CD8-positive, alpha-beta memory T cell (primary cell): ENCODE results near the gene GRID2. TPM values are rescaled to one million over a fixed set of nuclear protein-coding genes. Genes with fewer than 3 reads are reported as not detected.

Experiments
- CTCF ChIA-PET: fragments of 350-600 bp; sonication (Branson Sonifier 250); formaldehyde crosslinking; loops from one replicate; lab custom pipeline; 2021; ENCODE audit warnings: antibody characterized with exemption; lab: Charles Lee
- POLR2A ChIA-PET: fragments of 350-600 bp; sonication (Branson Sonifier 250); formaldehyde crosslinking; loops from one replicate; lab custom pipeline; 2021; ENCODE audit warnings: antibody characterized with exemption; lab: Charles Lee
- DNase-seq, 5 donors: peaks; one replicate each; pipeline versions ENCODE4 v3.0.0 to v3.0.0-alpha.2; 2020 to 2022; ENCODE audit warnings: mixed read lengths in 1 of 5
- H3K27ac ChIP-seq: one replicate; pipeline ENCODE4 v1.7.0; 2013; ENCODE audit warnings: low read depth, mild to moderate bottlenecking, low read length, moderate library complexity
- H3K27me3 ChIP-seq: 2 replicates; pipeline ENCODE4 v1.7.0; 2013; ENCODE audit warnings: low read length, mild to moderate bottlenecking; ENCODE audit not compliant: insufficient read depth, poor library complexity, severe bottlenecking
- H3K36me3 ChIP-seq: 2 replicates; pipeline ENCODE4 v1.7.0; 2013; ENCODE audit warnings: mild to moderate bottlenecking, low read length, moderate library complexity; ENCODE audit not compliant: insufficient read depth
- H3K4me1 ChIP-seq: 2 replicates; pipeline ENCODE4 v1.7.0; 2013; ENCODE audit warnings: mild to moderate bottlenecking, low read length, moderate library complexity; ENCODE audit not compliant: insufficient read depth
- H3K4me3 ChIP-seq: 2 replicates; pipeline ENCODE4 v1.7.0; 2013; ENCODE audit warnings: mild to moderate bottlenecking, low read length
- H3K9me3 ChIP-seq: 2 replicates; pipeline ENCODE4 v1.7.0; 2013; ENCODE audit warnings: mild to moderate bottlenecking, low read length
- H3K27ac Mint-ChIP-seq, 8 donors: one replicate each; pipeline ENCODE4 v1.8.0; 2020 to 2021; ENCODE audit warnings: mixed read lengths in 8 of 8, mild to moderate bottlenecking in 6 of 8, inconsistent platforms in 3 of 8, moderate library complexity in 3 of 8
- H3K27me3 Mint-ChIP-seq, 2 donors: one replicate each; pipeline ENCODE4 v1.8.0; 2020 to 2021; ENCODE audit warnings: mixed read lengths in 2 of 2, mild to moderate bottlenecking in 1 of 2, moderate library complexity in 1 of 2
- H3K36me3 Mint-ChIP-seq, 3 donors: one replicate each; pipeline ENCODE4 v1.8.0; 2020 to 2021; ENCODE audit warnings: mixed read lengths in 3 of 3, inconsistent platforms in 1 of 3, mild to moderate bottlenecking in 1 of 3
- H3K4me1 Mint-ChIP-seq, 3 donors: one replicate each; pipeline ENCODE4 v1.8.0; 2020 to 2021; ENCODE audit warnings: mixed read lengths in 3 of 3, inconsistent platforms in 1 of 3, mild to moderate bottlenecking in 1 of 3
- H3K4me3 Mint-ChIP-seq, 7 donors: one replicate each; pipeline ENCODE4 v1.8.0; 2020 to 2021; ENCODE audit warnings: mixed read lengths in 7 of 7, mild to moderate bottlenecking in 6 of 7, moderate library complexity in 4 of 7, inconsistent platforms in 2 of 7
- H3K9me3 Mint-ChIP-seq, 5 donors: one replicate each; pipeline ENCODE4 v1.8.0; 2020 to 2022; ENCODE audit warnings: mixed read lengths in 5 of 5, mild to moderate bottlenecking in 3 of 5, moderate library complexity in 2 of 5, inconsistent platforms in 1 of 5
- polyA plus RNA-seq: library from polyadenylated mRNA; unstranded; fragments of 300-500 nt; fragmentation: Illumina TruSeq; gene quantifications from one replicate; pipeline ENCODE4 v1.2.3, GENCODE V29; 2021
- total RNA-seq, 2 experiments: library from RNA; stranded (reverse); gene quantifications; one replicate each; pipeline ENCODE4 v1.2.3, GENCODE V29; 2021

The GRID2 gene
- total and polyA plus RNA-seq, 3 experiments from 2014 or later: not detected

- Mint-ChIP-seq H3K36me3 (no peaks in the 10 kb centered on the region), H3K27ac (no peak overlapping the region), H3K4me3 (no peak overlapping the region), H3K9me3 (peaks cover 0 to 24% (median 3%) of the 10 kb centered on the region in 5 donors), H3K4me1 (no peaks in the 10 kb centered on the region), H3K27me3 (no peaks in the 10 kb centered on the region)
- POLR2A ChIA-PET: no interaction called here
- no peak for DNase-seq
- Histone ChIP-seq H3K36me3 (no peaks in the 10 kb centered on the region), H3K4me3 (no peak overlapping the region), H3K9me3 (no peaks in the 10 kb centered on the region), H3K27me3 (no peaks in the 10 kb centered on the region), H3K27ac (no peak overlapping the region), H3K4me1 (no peaks in the 10 kb centered on the region)
- CTCF ChIA-PET: no interaction called here
Observed at GRCh38 chr4:93174598-93174997, 870.8 kb downstream of the GRID2 start.

DNA sequence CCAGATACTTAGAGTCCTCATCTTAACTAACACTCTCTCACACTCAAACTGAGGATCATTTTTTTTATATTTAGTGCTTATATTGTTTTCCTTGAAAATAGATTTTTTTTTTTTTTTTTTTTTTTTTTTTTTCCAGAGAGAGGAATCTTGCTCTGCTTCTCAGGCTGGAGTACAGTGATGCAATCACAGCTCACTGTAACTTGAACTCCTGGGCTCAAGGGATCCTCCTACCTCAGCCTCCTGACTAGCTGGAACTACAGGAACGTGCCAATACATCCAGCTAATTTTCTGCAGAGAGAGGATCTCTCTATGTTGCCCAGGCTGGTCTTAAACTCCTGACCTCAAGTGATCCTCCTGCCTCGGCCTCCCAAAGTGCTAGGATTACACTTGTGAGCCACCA is 874.5 kb downstream of the GRID2 start:
- Mint-ChIP-seq H3K27ac (no peak overlapping the region), H3K9me3 (peaks cover 0 to 20% (median 3%) of the 10 kb centered on the region in 5 donors), H3K4me3 (no peak overlapping the region), H3K4me1 (no peaks in the 10 kb centered on the region), H3K27me3 (no peaks in the 10 kb centered on the region), H3K36me3 (no peaks in the 10 kb centered on the region)
- no peaks in the 10 kb centered on the region for H3K4me1 ChIP-seq
- ChIA-PET POLR2A (no interaction called here), CTCF (no interaction called here)
- no peaks in the 10 kb centered on the region for H3K9me3 ChIP-seq
- no peak for DNase-seq
- H3K27ac ChIP-seq: no peak overlapping the region
- H3K27me3 ChIP-seq: no peaks in the 10 kb centered on the region
- H3K36me3 ChIP-seq: no peaks in the 10 kb centered on the region
- H3K4me3 ChIP-seq: no peak overlapping the region

GRCh38 chr4:93179044-93179443 is 875.3 kb downstream of the GRID2 start:
- Histone ChIP-seq H3K4me1 (no peaks in the 10 kb centered on the region), H3K4me3 (no peak overlapping the region), H3K9me3 (no peaks in the 10 kb centered on the region), H3K27me3 (no peaks in the 10 kb centered on the region), H3K36me3 (no peaks in the 10 kb centered on the region), H3K27ac (no peak overlapping the region)
- no peak for DNase-seq
- Mint-ChIP-seq H3K4me3 (no peak overlapping the region), H3K36me3 (no peaks in the 10 kb centered on the region), H3K9me3 (peaks cover 2 to 16% (median 4%) of the 10 kb centered on the region in 5 donors), H3K27ac (no peak overlapping the region), H3K4me1 (no peaks in the 10 kb centered on the region), H3K27me3 (no peaks in the 10 kb centered on the region)
- CTCF ChIA-PET: no interaction called here
- POLR2A ChIA-PET: no interaction called here

- no peaks in the 10 kb centered on the region for H3K4me1 ChIP-seq
- POLR2A ChIA-PET: no interaction called here
Observed at GRCh38 chr4:93182722-93183121, 879.0 kb downstream of the GRID2 start.

DNA sequence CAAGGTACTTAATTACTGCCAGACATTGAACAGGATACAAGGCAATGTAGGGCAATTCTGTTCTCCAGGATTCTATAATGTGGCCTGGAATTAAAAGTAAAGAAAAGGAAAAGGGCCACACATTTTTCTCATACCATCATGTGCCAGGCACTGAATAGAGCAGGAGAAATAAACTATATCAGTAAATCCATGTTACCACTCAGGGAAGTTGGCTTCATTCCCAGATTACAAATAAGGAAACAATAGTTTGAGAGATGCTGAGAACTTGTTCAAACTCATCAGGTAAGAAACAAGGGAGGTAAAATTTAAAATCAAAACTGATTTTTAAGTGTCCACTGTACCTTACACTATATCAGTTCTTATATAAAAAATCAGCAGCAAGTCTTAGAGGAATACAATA is 879.8 kb downstream of the GRID2 start:
- Mint-ChIP-seq H3K27me3 (no peaks in the 10 kb centered on the region), H3K9me3 (peaks cover 2 to 12% (median 7%) of the 10 kb centered on the region in 5 donors), H3K4me1 (no peaks in the 10 kb centered on the region), H3K4me3 (no peak overlapping the region), H3K36me3 (no peaks in the 10 kb centered on the region), H3K27ac (no peak overlapping the region)
- POLR2A ChIA-PET: no interaction called here
- Histone ChIP-seq H3K36me3 (no peaks in the 10 kb centered on the region), H3K27ac (no peak overlapping the region), H3K4me3 (no peak overlapping the region), H3K4me1 (no peaks in the 10 kb centered on the region), H3K27me3 (no peaks in the 10 kb centered on the region), H3K9me3 (no peaks in the 10 kb centered on the region)
- DNase-seq: no peak
- CTCF ChIA-PET: no interaction called here

More at GRCh38 chr4:93182722-93183121, 879.0 kb downstream of the GRID2 start:
- Histone ChIP-seq H3K36me3 (no peaks in the 10 kb centered on the region), H3K27me3 (no peaks in the 10 kb centered on the region), H3K4me3 (no peak overlapping the region), H3K9me3 (no peaks in the 10 kb centered on the region), H3K27ac (no peak overlapping the region)
- CTCF ChIA-PET: no interaction called here
- peaks cover 3 to 14% (median 7%) of the 10 kb centered on the region in 5 donors for H3K9me3 Mint-ChIP-seq
- DNase-seq: no peak
- H3K36me3 Mint-ChIP-seq: no peaks in the 10 kb centered on the region
- no peaks in the 10 kb centered on the region for H3K27me3 Mint-ChIP-seq
- no peak overlapping the region for H3K27ac Mint-ChIP-seq
- no peak overlapping the region for H3K4me3 Mint-ChIP-seq
- no peaks in the 10 kb centered on the region for H3K4me1 Mint-ChIP-seq

DNA sequence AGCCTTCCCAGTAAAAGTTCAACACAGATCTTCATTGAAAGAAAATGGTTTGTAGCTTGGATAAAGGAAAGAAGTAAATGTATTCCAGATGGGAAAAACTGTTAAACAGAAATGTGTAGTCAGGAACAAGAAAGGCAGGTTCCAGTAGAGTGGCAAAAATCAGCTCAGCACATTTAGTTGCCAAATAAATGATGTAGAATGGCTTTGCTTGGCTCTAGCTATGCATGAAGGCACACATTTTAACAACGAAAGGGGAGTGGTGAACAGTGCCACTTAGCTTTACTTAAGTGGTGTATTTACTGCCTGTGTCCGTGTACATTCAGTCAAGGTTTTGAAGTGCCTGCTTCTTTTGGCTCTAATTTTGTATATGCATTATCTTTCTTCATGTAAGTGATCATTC is 880.3 kb downstream of the GRID2 start:
- Mint-ChIP-seq H3K27me3 (no peaks in the 10 kb centered on the region), H3K4me3 (no peak overlapping the region), H3K9me3 (peaks cover 2 to 17% (median 7%) of the 10 kb centered on the region in 5 donors), H3K36me3 (no peaks in the 10 kb centered on the region), H3K27ac (no peak overlapping the region), H3K4me1 (no peaks in the 10 kb centered on the region)
- Histone ChIP-seq H3K36me3 (no peaks in the 10 kb centered on the region), H3K9me3 (no peaks in the 10 kb centered on the region), H3K27ac (no peak overlapping the region), H3K4me3 (no peak overlapping the region), H3K4me1 (no peaks in the 10 kb centered on the region), H3K27me3 (no peaks in the 10 kb centered on the region)
- ChIA-PET POLR2A (no interaction called here), CTCF (no interaction called here)
- no peak for DNase-seq

GRCh38 chr4:93186846-93187245 is 883.1 kb downstream of the GRID2 start:
- ChIA-PET POLR2A (no interaction called here), CTCF (no interaction called here)
- no peaks in the 10 kb centered on the region for H3K27me3 Mint-ChIP-seq
- no peaks in the 10 kb centered on the region for H3K27me3 ChIP-seq
- H3K9me3 ChIP-seq: no peaks in the 10 kb centered on the region
- no peaks in the 10 kb centered on the region for H3K4me1 ChIP-seq
- H3K27ac Mint-ChIP-seq: no peak overlapping the region
- H3K4me3 Mint-ChIP-seq: no peak overlapping the region
- no peaks in the 10 kb centered on the region for H3K4me1 Mint-ChIP-seq
- DNase-seq: no peak
- peaks cover 2 to 14% (median 7%) of the 10 kb centered on the region in 5 donors for H3K9me3 Mint-ChIP-seq
- no peaks in the 10 kb centered on the region for H3K36me3 ChIP-seq
- H3K36me3 Mint-ChIP-seq: no peaks in the 10 kb centered on the region
- no peak overlapping the region for H3K27ac ChIP-seq
- no peak overlapping the region for H3K4me3 ChIP-seq

DNA sequence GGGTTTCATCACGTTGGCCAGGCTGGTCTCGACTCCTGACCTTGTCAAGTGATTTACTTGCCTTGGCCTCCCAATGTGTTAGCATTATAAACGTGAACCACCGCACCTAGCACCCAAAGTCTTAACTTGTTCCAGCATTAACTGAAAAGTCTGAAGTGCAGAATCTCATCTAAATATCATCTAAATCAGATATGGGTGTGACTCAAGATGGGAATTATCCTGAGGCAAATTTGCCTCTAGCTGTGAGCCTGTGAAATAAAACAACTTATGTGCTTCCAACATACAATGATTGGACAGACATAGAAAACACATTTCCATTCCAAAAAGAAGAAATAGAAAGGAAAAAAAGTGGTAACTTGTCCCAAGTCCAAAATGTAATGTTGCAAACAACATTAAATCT is 883.7 kb downstream of the GRID2 start:
- H3K27ac Mint-ChIP-seq: no peak overlapping the region
- H3K9me3 ChIP-seq: no peaks in the 10 kb centered on the region
- H3K27me3 Mint-ChIP-seq: no peaks in the 10 kb centered on the region

GRCh38 chr4:93187892-93188291 is 884.1 kb downstream of the GRID2 start:
- Histone ChIP-seq H3K27ac (no peak overlapping the region), H3K36me3 (no peaks in the 10 kb centered on the region)
- no peak for DNase-seq

More for the DNA sequence above, 883.7 kb downstream of the GRID2 start:
- no peak overlapping the region for H3K4me3 Mint-ChIP-seq
- no peaks in the 10 kb centered on the region for H3K36me3 ChIP-seq
- CTCF ChIA-PET: no interaction called here
- DNase-seq: no peak
- H3K27ac ChIP-seq: no peak overlapping the region
- no peaks in the 10 kb centered on the region for H3K27me3 ChIP-seq
- peaks cover 2 to 16% (median 7%) of the 10 kb centered on the region in 5 donors for H3K9me3 Mint-ChIP-seq
- H3K4me3 ChIP-seq: no peak overlapping the region
- H3K4me1 ChIP-seq: no peaks in the 10 kb centered on the region
- POLR2A ChIA-PET: no interaction called here
- H3K36me3 Mint-ChIP-seq: no peaks in the 10 kb centered on the region
- H3K4me1 Mint-ChIP-seq: no peaks in the 10 kb centered on the region

More at GRCh38 chr4:93187892-93188291, 884.1 kb downstream of the GRID2 start:
- peaks cover 2 to 16% (median 7%) of the 10 kb centered on the region in 5 donors for H3K9me3 Mint-ChIP-seq
- ChIA-PET POLR2A (no interaction called here), CTCF (no interaction called here)
- no peak overlapping the region for H3K4me3 Mint-ChIP-seq
- Histone ChIP-seq H3K27me3 (no peaks in the 10 kb centered on the region), H3K4me1 (no peaks in the 10 kb centered on the region), H3K4me3 (no peak overlapping the region), H3K9me3 (no peaks in the 10 kb centered on the region)
- no peak overlapping the region for H3K27ac Mint-ChIP-seq
- H3K36me3 Mint-ChIP-seq: no peaks in the 10 kb centered on the region
- no peaks in the 10 kb centered on the region for H3K4me1 Mint-ChIP-seq
- no peaks in the 10 kb centered on the region for H3K27me3 Mint-ChIP-seq
